Measurements from ENCODE around the gene PIK3AP1. TPM values are rescaled to one million over a fixed set of nuclear protein-coding genes. Genes with fewer than 3 reads are reported as not detected.

PIK3AP1 gene
- total RNA-seq, 1 experiment from 2014 or later, result 1.6 TPM

GRCh38 chr10:96606216-96606615 lies 114.1 kb downstream of the PIK3AP1 start:
- H3K9me3 Mint-ChIP-seq (ENCODE audit: unreplicated experiment), result no peaks in the 10 kb centered on the region
- Histone ChIP-seq H3K36me3 (ENCODE audit: control insufficient read depth, insufficient read depth, low read length) (no peaks in the 10 kb centered on the region), H3K4me1 (peaks cover 38% of the 10 kb centered on the region), H3K9me3 (no peaks in the 10 kb centered on the region), H3K27me3 (replicated peaks; ENCODE audit: control insufficient read depth, insufficient read depth, low read length) (no peaks in the 10 kb centered on the region), H3K4me3 (ENCODE audit: low read depth, low read length) (no peak overlapping the region)
- peak overlapping the region; percentile 93 for H3K27ac Mint-ChIP-seq (ENCODE audit: unreplicated experiment)
- ChIA-PET POLR2A (no interaction called here), CTCF (no interaction called here)
- intact Hi-C loops (cut with micrococcal nuclease; ENCODE audit: unreplicated experiment), result loop anchor here (1.0 kb wide), 1 partner anchor 9 kb away; no protein-coding TSS in a partner anchor
- peak overlapping the region; percentile 62 for H3K4me3 Mint-ChIP-seq (ENCODE audit: unreplicated experiment)
- DNase-seq, result peak; percentile 52 to 68
- peaks cover 39% of the 10 kb centered on the region for H3K4me1 Mint-ChIP-seq (ENCODE audit: low read depth, unreplicated experiment)
- BruUV-seq (replicated peaks), result no TSS peak
- peaks cover 6% of the 10 kb centered on the region for H3K36me3 Mint-ChIP-seq (ENCODE audit: insufficient read depth, unreplicated experiment)
- TF ChIP-seq CTCF (IDR thresholded peaks at IDR 0.05; ENCODE audit: insufficient read depth in 1 of 2, low read depth in 1 of 2, low read length in 1 of 2, severe bottlenecking in 1 of 2, unreplicated experiment in 1 of 2), result no peak
- H3K27me3 Mint-ChIP-seq (ENCODE audit: insufficient read depth, unreplicated experiment), result no peaks in the 10 kb centered on the region

GRCh38 chr10:96600337-96600736 lies 120.0 kb downstream of the PIK3AP1 start:
- Mint-ChIP-seq H3K36me3 (ENCODE audit: insufficient read depth, unreplicated experiment) (no peaks in the 10 kb centered on the region), H3K27me3 (ENCODE audit: insufficient read depth, unreplicated experiment) (no peaks in the 10 kb centered on the region), H3K9me3 (ENCODE audit: unreplicated experiment) (no peaks in the 10 kb centered on the region), H3K4me1 (ENCODE audit: low read depth, unreplicated experiment) (peaks cover 20% of the 10 kb centered on the region), H3K27ac (ENCODE audit: unreplicated experiment) (no peak overlapping the region), H3K4me3 (ENCODE audit: unreplicated experiment) (no peak overlapping the region)
- Histone ChIP-seq H3K9me3 (no peaks in the 10 kb centered on the region), H3K27me3 (replicated peaks; ENCODE audit: control insufficient read depth, insufficient read depth, low read length) (no peaks in the 10 kb centered on the region), H3K36me3 (ENCODE audit: control insufficient read depth, insufficient read depth, low read length) (no peaks in the 10 kb centered on the region), H3K4me1 (peaks cover 16% of the 10 kb centered on the region), H3K4me3 (ENCODE audit: low read depth, low read length) (no peak overlapping the region)
- ChIA-PET CTCF (no interaction called here), POLR2A (no interaction called here)
- no peak for TF ChIP-seq CTCF (IDR thresholded peaks at IDR 0.05; ENCODE audit: insufficient read depth in 1 of 2, low read depth in 1 of 2, low read length in 1 of 2, severe bottlenecking in 1 of 2, unreplicated experiment in 1 of 2)
- BruUV-seq (replicated peaks), result no TSS peak
- no peak for DNase-seq
- intact Hi-C loops (cut with micrococcal nuclease; ENCODE audit: unreplicated experiment), result no loop called here

- H3K9me3 Mint-ChIP-seq (ENCODE audit: unreplicated experiment), result no peaks in the 10 kb centered on the region
- H3K4me3 Mint-ChIP-seq (ENCODE audit: unreplicated experiment), result no peak overlapping the region
- H3K27me3 ChIP-seq (replicated peaks; ENCODE audit: control insufficient read depth, insufficient read depth, low read length), result no peaks in the 10 kb centered on the region
- no peak for TF ChIP-seq CTCF (IDR thresholded peaks at IDR 0.05; ENCODE audit: insufficient read depth in 1 of 2, low read depth in 1 of 2, low read length in 1 of 2, severe bottlenecking in 1 of 2, unreplicated experiment in 1 of 2)
- no peak overlapping the region for H3K4me3 ChIP-seq (ENCODE audit: low read depth, low read length)
- BruUV-seq (replicated peaks), result no TSS peak
- H3K27ac Mint-ChIP-seq (ENCODE audit: unreplicated experiment), result no peak overlapping the region
- DNase-seq, result no peak
- ChIA-PET CTCF (no interaction called here), POLR2A (no interaction called here)
- no peaks in the 10 kb centered on the region for H3K27me3 Mint-ChIP-seq (ENCODE audit: insufficient read depth, unreplicated experiment)
- no peaks in the 10 kb centered on the region for H3K36me3 Mint-ChIP-seq (ENCODE audit: insufficient read depth, unreplicated experiment)
- intact Hi-C loops (cut with micrococcal nuclease; ENCODE audit: unreplicated experiment), result no loop called here
- H3K4me1 ChIP-seq, result peaks cover 19% of the 10 kb centered on the region
- H3K9me3 ChIP-seq, result no peaks in the 10 kb centered on the region
- H3K4me1 Mint-ChIP-seq (ENCODE audit: low read depth, unreplicated experiment), result peaks cover 20% of the 10 kb centered on the region
- no peaks in the 10 kb centered on the region for H3K36me3 ChIP-seq (ENCODE audit: control insufficient read depth, insufficient read depth, low read length)
Measured at GRCh38 chr10:96598846-96599245, 121.5 kb downstream of the PIK3AP1 start.

All from Caco-2 (cell line).